CD14-positive monocyte (primary cell): ENCODE measurements around the gene NOC2L. TPM values are rescaled to one million over a fixed set of nuclear protein-coding genes. Genes with fewer than 3 reads are reported as not detected.

Source experiments
- DNase-seq, 3 donors: peaks; one replicate each; pipeline ENCODE4 v3.0.0-alpha.2; 2011 to 2022
- H2AFZ ChIP-seq: 2 replicates; pipeline ENCODE4 v1.6.0; 2012; ENCODE audit warnings: mild to moderate bottlenecking, low read depth, low read length, inconsistent platforms; ENCODE audit not compliant: insufficient read depth, poor library complexity, severe bottlenecking
- H3K27ac ChIP-seq, 2 donors: 1 replicate in 1 of 2; 2 replicates in 1 of 2; pipeline ENCODE4 v1.5.1; 2012 to 2013; ENCODE audit warnings: low read length in 2 of 2, control low read depth in 1 of 2, inconsistent platforms in 1 of 2, low read depth in 1 of 2, mild to moderate bottlenecking in 1 of 2
- H3K27me3 ChIP-seq, 2 donors: one replicate each; pipeline versions ENCODE4 v1.6.0 to v1.6.1; 2011 to 2013; ENCODE audit warnings: low read length in 2 of 2; ENCODE audit not compliant: control insufficient read depth in 2 of 2, insufficient read depth in 2 of 2
- H3K36me3 ChIP-seq, 2 donors: replicated peaks in 1 of 2; 1 replicate in 1 of 2; 2 replicates in 1 of 2; pipeline versions ENCODE4 v1.5.1 to v1.6.1; 2012 to 2013; ENCODE audit warnings: low read length in 2 of 2, control low read depth in 1 of 2, inconsistent platforms in 1 of 2, mild to moderate bottlenecking in 1 of 2; ENCODE audit not compliant: insufficient read depth in 2 of 2, control insufficient read depth in 1 of 2
- H3K4me1 ChIP-seq, 2 donors: 1 replicate in 1 of 2; 2 replicates in 1 of 2; pipeline versions ENCODE4 v1.5.1 to v1.6.1; 2012 to 2013; ENCODE audit warnings: low read length in 2 of 2, control low read depth in 1 of 2, inconsistent platforms in 1 of 2, mild to moderate bottlenecking in 1 of 2, moderate library complexity in 1 of 2; ENCODE audit not compliant: insufficient read depth in 2 of 2, control insufficient read depth in 1 of 2
- H3K4me2 ChIP-seq: replicated peaks from 2 replicates; pipeline ENCODE3; 2012; ENCODE audit warnings: low read length, moderate library complexity, mild to moderate bottlenecking; ENCODE audit not compliant: poor library complexity, severe bottlenecking; ENCODE audit errors: extremely low read depth
- H3K4me3 ChIP-seq, 3 experiments: fragments of 200-600 bp in 1 of 3; sonication (generic) in 1 of 3; replicated peaks in 1 of 3; 1 replicate in 2 of 3; 2 replicates in 1 of 3; pipeline ENCODE4 v1.5.1; 2011 to 2013; ENCODE audit warnings: low read length in 3 of 3, mild to moderate bottlenecking in 3 of 3, control low read depth in 2 of 3, low read depth in 2 of 3, inconsistent platforms in 1 of 3, moderate library complexity in 1 of 3
- H3K79me2 ChIP-seq: 2 replicates; pipeline ENCODE4 v1.6.0; 2012; ENCODE audit warnings: mild to moderate bottlenecking, control low read depth, inconsistent platforms, low read length, moderate library complexity; ENCODE audit not compliant: insufficient read depth
- H3K9ac ChIP-seq: 2 replicates; pipeline ENCODE4 v1.6.0; 2017; ENCODE audit warnings: low read length, mild to moderate bottlenecking; ENCODE audit not compliant: insufficient read depth, poor library complexity, severe bottlenecking
- H3K9me3 ChIP-seq, 2 donors: replicated peaks in 1 of 2; 1 replicate in 1 of 2; 2 replicates in 1 of 2; pipeline versions ENCODE4 v1.5.1 to v1.6.1; 2012 to 2013; ENCODE audit warnings: low read length in 2 of 2, control low read depth in 1 of 2; ENCODE audit not compliant: control insufficient read depth in 1 of 2, insufficient read depth in 1 of 2
- H4K20me1 ChIP-seq: 2 replicates; pipeline ENCODE4 v1.6.0; 2012; ENCODE audit warnings: mild to moderate bottlenecking, low read length, control low read depth, moderate library complexity; ENCODE audit not compliant: insufficient read depth
- H3K27ac Mint-ChIP-seq, 7 donors: one replicate each; pipeline ENCODE4 v1.8.0; 2020; ENCODE audit warnings: mild to moderate bottlenecking in 7 of 7, mixed read lengths in 7 of 7, moderate library complexity in 6 of 7, inconsistent platforms in 2 of 7
- H3K27me3 Mint-ChIP-seq, 3 donors: one replicate each; pipeline ENCODE4 v1.8.0; 2021 to 2022; ENCODE audit warnings: low read depth in 3 of 3, mild to moderate bottlenecking in 3 of 3, mixed read lengths in 3 of 3, moderate library complexity in 3 of 3, inconsistent platforms in 1 of 3
- H3K36me3 Mint-ChIP-seq, 2 donors: one replicate each; pipeline ENCODE4 v1.8.0; 2020; ENCODE audit warnings: mixed read lengths in 2 of 2, inconsistent platforms in 1 of 2, mild to moderate bottlenecking in 1 of 2
- H3K4me1 Mint-ChIP-seq: one replicate; pipeline ENCODE4 v1.8.0; 2020; ENCODE audit warnings: mild to moderate bottlenecking, mixed read lengths
- H3K4me3 Mint-ChIP-seq, 2 donors: one replicate each; pipeline ENCODE4 v1.8.0; 2020; ENCODE audit warnings: mild to moderate bottlenecking in 2 of 2, mixed read lengths in 2 of 2, moderate library complexity in 1 of 2
- H3K9me3 Mint-ChIP-seq, 7 donors: one replicate each; pipeline ENCODE4 v1.8.0; 2020 to 2022; ENCODE audit warnings: mixed read lengths in 7 of 7, mild to moderate bottlenecking in 6 of 7, moderate library complexity in 6 of 7, inconsistent platforms in 2 of 7
- CTCF ChIP-seq: fragments of 200-600 bp; IDR thresholded peaks from one replicate; pipeline ENCODE4 v1.8.0; 2022; ENCODE audit warnings: antibody characterized with exemption, mild to moderate bottlenecking
- WGBS: methylation state at CpG from one replicate; pipeline ENCODE4 v1.1.5; 2013; ENCODE audit warnings: missing lambda C conversion rate; ENCODE audit not compliant: insufficient coverage; 5-methylcytosine and 5-hydroxymethylcytosine counted together
- intact Hi-C, 2 donors: fragments of 100-400 bp; cut with micrococcal nuclease; formaldehyde crosslinking; loops; one replicate each; pipeline versions ENCODE4 v1.15.0 to v1.15.1; 2023
- polyA plus RNA-seq, 3 donors: library from polyadenylated mRNA; depleted of rRNA in 1 of 3; unstranded in 2 of 3; stranded (reverse) in 1 of 3; fragments of 300-500 nt in 2 of 3; fragments of >200 nt in 1 of 3; fragmentation: Illumina TruSeq in 2 of 3; gene quantifications; 1 replicate in 2 of 3; 2 replicates in 1 of 3; pipeline ENCODE4 v1.2.3, GENCODE V29; 2012 to 2021

Gene NOC2L
- polyA plus RNA-seq, 3 donors: 34.5 to 47.9 (median 35.8) TPM

- H3K4me1 ChIP-seq: peaks cover 20 to 26% of the 10 kb centered on the region in 2 donors
- no peaks in the 10 kb centered on the region for H3K79me2 ChIP-seq
- H3K36me3 ChIP-seq: peaks cover 0 to 3% of the 10 kb centered on the region in 2 donors
- peak within 1 kb of the TSS in 1 of 2 donors; percentile 62 for H3K27ac ChIP-seq
- H3K36me3 Mint-ChIP-seq: peaks cover 16 to 19% of the 10 kb centered on the region in 2 donors
- peak within 1 kb of the TSS in 2 of 7 donors; percentile 35 to 63 for H3K27ac Mint-ChIP-seq
- H4K20me1 ChIP-seq: no peaks in the 10 kb centered on the region
- peak; percentile 26 to 56 (median 34) for DNase-seq
- H3K9ac ChIP-seq: peak within 1 kb of the TSS; percentile 75
- peaks cover 0 to 3% (median 0%) of the 10 kb centered on the region in 7 donors for H3K9me3 Mint-ChIP-seq
- intact Hi-C loops: loop anchor here in 1 of 2 donors (10.0 kb wide), 1 partner anchor 61 kb away; no protein-coding TSS in a partner anchor
- H3K4me1 Mint-ChIP-seq: peaks cover 14% of the 10 kb centered on the region
- peak within 1 kb of the TSS; percentile 86 for H3K4me2 ChIP-seq
- H3K27me3 Mint-ChIP-seq: peaks cover 34 to 54% (median 42%) of the 10 kb centered on the region in 3 donors
- peaks cover 3 to 43% of the 10 kb centered on the region in 2 donors for H3K27me3 ChIP-seq
- H3K9me3 ChIP-seq: peaks cover 0 to 8% of the 10 kb centered on the region in 2 donors
- peak within 1 kb of the TSS; percentile 83 to 90 for H3K4me3 Mint-ChIP-seq
- no peak for TF ChIP-seq CTCF
- peak within 1 kb of the TSS; percentile 59 to 79 (median 62) for H3K4me3 ChIP-seq
- peak within 1 kb of the TSS; percentile 87 for H2AFZ ChIP-seq
- WGBS: 1% methylated on average over 31 of the region's 31 CpGs
Measured at GRCh38 chr1:966135-966703, 7.2 kb upstream of the NOC2L start, which contains the start of gene PLEKHN1. Gene PLEKHN1, plus strand, starts transcription at chr1:966482. Its CDS starts 50 bp downstream, at chr1:966532.

DNA sequence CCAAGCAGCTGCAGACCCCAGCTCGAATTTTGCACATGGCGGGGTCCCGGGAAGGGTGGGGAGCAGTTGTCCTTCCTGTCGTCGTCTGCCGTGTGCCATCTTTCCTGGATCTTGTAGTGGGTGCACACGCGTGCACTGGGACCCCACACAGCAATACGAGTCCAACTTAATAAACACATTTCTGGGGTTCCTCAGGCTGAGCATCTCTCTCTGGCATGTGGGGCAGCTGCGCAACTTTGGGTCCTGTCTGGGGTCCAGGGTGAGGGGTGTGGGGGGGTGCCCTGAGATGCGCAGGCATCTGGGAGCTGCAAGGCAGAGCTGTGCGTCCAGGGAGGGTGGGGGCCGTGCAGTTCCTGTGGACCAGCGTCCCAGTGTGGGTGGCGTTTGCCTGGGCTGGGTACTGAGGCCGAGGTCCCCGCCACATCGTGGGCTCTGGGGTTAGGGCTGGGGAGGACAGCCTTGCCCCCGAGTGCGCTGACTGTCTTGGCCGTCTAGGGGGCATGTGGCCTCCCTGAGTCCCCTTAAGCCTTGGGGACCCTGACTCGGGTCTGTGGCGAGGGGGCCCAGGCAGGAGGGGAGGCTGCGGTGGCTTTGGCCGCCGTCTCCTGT, 6.6 kb upstream of the NOC2L start:
- Histone ChIP-seq H3K27ac (no peak overlapping the region), H3K27me3 (peaks cover 2 to 38% of the 10 kb centered on the region in 2 donors)
- intact Hi-C loops: loop anchor here in 1 of 2 donors (10.0 kb wide), 1 partner anchor 61 kb away; no protein-coding TSS in a partner anchor

More for the DNA sequence above, 6.6 kb upstream of the NOC2L start:
- TF ChIP-seq CTCF: no peak
- Mint-ChIP-seq H3K4me3 (peak overlapping the region; percentile 67 to 76), H3K36me3 (peaks cover 16 to 19% of the 10 kb centered on the region in 2 donors), H3K4me1 (peaks cover 14% of the 10 kb centered on the region), H3K27me3 (peaks cover 29 to 48% (median 37%) of the 10 kb centered on the region in 3 donors), H3K9me3 (peaks cover 0 to 3% (median 0%) of the 10 kb centered on the region in 7 donors), H3K27ac (peak overlapping the region in 2 of 7 donors; percentile 25 to 63)
- Histone ChIP-seq H4K20me1 (no peaks in the 10 kb centered on the region), H3K79me2 (no peaks in the 10 kb centered on the region), H3K9me3 (peaks cover 0 to 8% of the 10 kb centered on the region in 2 donors), H3K4me3 (peak overlapping the region in 2 of 3 experiments; percentile 62 to 79), H3K4me1 (peaks cover 21 to 31% of the 10 kb centered on the region in 2 donors), H3K4me2 (peak overlapping the region; percentile 86), H3K9ac (peak overlapping the region; percentile 75), H2AFZ (peak overlapping the region; percentile 87), H3K36me3 (peaks cover 0 to 3% of the 10 kb centered on the region in 2 donors)
- DNase-seq: no peak
- WGBS: 65% methylated on average over 22 of the region's 26 CpGs
